Astrocyte (in vitro differentiated cells and primary cell): ENCODE data around the gene EPB41L4B. TPM values are rescaled to one million over a fixed set of nuclear protein-coding genes. Genes with fewer than 3 reads are reported as not detected.
A peak's percentile ranks its signal among the peaks of the same experiment; 100 is the strongest.

ENCODE experiments used
- DNase-seq: peaks from one replicate; pipeline ENCODE4 v3.0.0-alpha.2; 2010; ENCODE audit warnings: low read depth
- FAIRE-seq: peaks from 2 replicates; lab custom pipeline; 2011; peaks lifted over from hg19 to GRCh38; lab: Jason Lieb, UNC
- H2AFZ ChIP-seq: 2 replicates; pipeline ENCODE4 v1.6.0; 2012; ENCODE audit warnings: low read depth, low read length, inconsistent platforms
- H3K27ac ChIP-seq: 2 replicates; pipeline ENCODE4 v1.5.1; 2011; ENCODE audit warnings: low read depth, low read length, inconsistent platforms
- H3K27me3 ChIP-seq: 2 replicates; pipeline ENCODE4 v1.6.0; 2011; ENCODE audit warnings: low read length, inconsistent platforms; ENCODE audit not compliant: insufficient read depth
- H3K36me3 ChIP-seq: 2 replicates; pipeline ENCODE4 v1.5.1; 2011; ENCODE audit warnings: low read length, inconsistent platforms; ENCODE audit not compliant: insufficient read depth
- H3K4me1 ChIP-seq: 2 replicates; pipeline ENCODE4 v1.5.1; 2011; ENCODE audit warnings: low read length, inconsistent platforms; ENCODE audit not compliant: insufficient read depth
- H3K4me2 ChIP-seq: 2 replicates; pipeline ENCODE4 v1.6.0; 2012; ENCODE audit warnings: low read length, inconsistent platforms
- H3K4me3 ChIP-seq: 2 replicates; pipeline ENCODE4 v1.5.1; 2011; ENCODE audit warnings: low read depth, mild to moderate bottlenecking, low read length, inconsistent platforms; ENCODE audit not compliant: insufficient read depth
- H3K79me2 ChIP-seq: 2 replicates; pipeline ENCODE4 v1.6.0; 2012; ENCODE audit warnings: mild to moderate bottlenecking, low read length, inconsistent platforms; ENCODE audit not compliant: insufficient read depth
- H3K9ac ChIP-seq: 2 replicates; pipeline ENCODE4 v1.6.0; 2012; ENCODE audit warnings: mild to moderate bottlenecking, low read length, inconsistent platforms
- H3K9me3 ChIP-seq: 2 replicates; pipeline ENCODE4 v1.5.1; 2012; ENCODE audit warnings: low read depth, mild to moderate bottlenecking, low read length, inconsistent platforms; ENCODE audit not compliant: insufficient read depth
- H4K20me1 ChIP-seq: 2 replicates; pipeline ENCODE4 v1.6.0; 2012; ENCODE audit warnings: low read length, inconsistent platforms; ENCODE audit not compliant: insufficient read depth
- H3K27ac Mint-ChIP-seq: one replicate; pipeline ENCODE4 v1.8.0; 2021; ENCODE audit warnings: mild to moderate bottlenecking, mixed read lengths; ENCODE audit not compliant: unreplicated experiment
- H3K27me3 Mint-ChIP-seq: one replicate; pipeline ENCODE4 v1.8.0; 2021; ENCODE audit warnings: low read depth, mixed read lengths; ENCODE audit not compliant: unreplicated experiment
- H3K36me3 Mint-ChIP-seq: one replicate; pipeline ENCODE4 v1.8.0; 2021; ENCODE audit warnings: low read depth, mixed read lengths; ENCODE audit not compliant: unreplicated experiment
- H3K4me1 Mint-ChIP-seq: one replicate; pipeline ENCODE4 v1.8.0; 2021; ENCODE audit warnings: low read depth, mixed read lengths; ENCODE audit not compliant: unreplicated experiment
- H3K4me3 Mint-ChIP-seq: one replicate; pipeline ENCODE4 v1.8.0; 2021; ENCODE audit warnings: mild to moderate bottlenecking, moderate library complexity, mixed read lengths; ENCODE audit not compliant: unreplicated experiment
- H3K9me3 Mint-ChIP-seq: one replicate; pipeline ENCODE4 v1.8.0; 2021; ENCODE audit warnings: mild to moderate bottlenecking, mixed read lengths; ENCODE audit not compliant: unreplicated experiment
- EZH2 ChIP-seq: IDR thresholded peaks from 2 replicates; pipeline ENCODE4 v1.6.1; 2012; ENCODE audit warnings: mild to moderate bottlenecking, low read length, inconsistent platforms; ENCODE audit not compliant: insufficient read depth
- total RNA-seq: library from RNA; stranded (reverse); gene quantifications from 2 replicates; pipeline ENCODE4 v1.2.1, GENCODE V29; 2021
- TF ChIP-seq, protein P1 (sequence below): IDR thresholded peaks from 2 replicates; pipeline ENCODE4 v1.5.1; 2011; ENCODE audit warnings: low read depth, mild to moderate bottlenecking, inconsistent platforms, low read length, moderate library complexity; ENCODE audit not compliant: insufficient read depth

The EPB41L4B gene
- total RNA-seq, 1 donor from 2014 or later: 2.0 TPM

DNA sequence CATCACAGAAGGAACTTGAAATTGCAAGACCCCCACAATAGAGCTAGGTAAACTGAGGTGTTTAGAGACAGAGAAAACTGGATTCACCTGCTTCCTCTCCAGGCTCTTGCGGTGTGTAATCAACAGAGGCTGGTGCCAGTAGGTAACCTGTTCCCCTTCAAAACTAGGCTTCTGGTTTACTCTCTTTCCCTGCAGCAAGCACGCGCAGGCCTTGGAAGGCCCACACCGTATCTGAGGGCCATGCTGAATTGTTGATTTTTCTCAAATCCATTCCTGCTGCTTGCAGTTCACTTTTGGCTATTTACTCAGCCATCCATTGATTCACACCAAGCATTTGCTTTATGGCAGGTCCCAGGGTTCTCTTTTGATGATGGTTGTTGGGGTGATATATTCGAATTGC is 153.1 kb downstream of the EPB41L4B start:
- H3K4me2 ChIP-seq: no peak overlapping the region
- H3K36me3 ChIP-seq: no peaks in the 10 kb centered on the region
- no peaks in the 10 kb centered on the region for H3K9me3 ChIP-seq
- peaks cover 28% of the 10 kb centered on the region for H3K27me3 ChIP-seq
- FAIRE-seq (no peak), DNase-seq (no peak)
- Mint-ChIP-seq H3K9me3 (peaks cover 13% of the 10 kb centered on the region), H3K4me1 (no peaks in the 10 kb centered on the region), H3K36me3 (no peaks in the 10 kb centered on the region), H3K4me3 (no peak overlapping the region), H3K27me3 (peaks cover 48% of the 10 kb centered on the region), H3K27ac (no peak overlapping the region)
- no peak overlapping the region for H3K4me3 ChIP-seq
- no peaks in the 10 kb centered on the region for H4K20me1 ChIP-seq
- H3K9ac ChIP-seq: no peak overlapping the region
- H3K27ac ChIP-seq: no peak overlapping the region
- TF ChIP-seq, protein P1, sequence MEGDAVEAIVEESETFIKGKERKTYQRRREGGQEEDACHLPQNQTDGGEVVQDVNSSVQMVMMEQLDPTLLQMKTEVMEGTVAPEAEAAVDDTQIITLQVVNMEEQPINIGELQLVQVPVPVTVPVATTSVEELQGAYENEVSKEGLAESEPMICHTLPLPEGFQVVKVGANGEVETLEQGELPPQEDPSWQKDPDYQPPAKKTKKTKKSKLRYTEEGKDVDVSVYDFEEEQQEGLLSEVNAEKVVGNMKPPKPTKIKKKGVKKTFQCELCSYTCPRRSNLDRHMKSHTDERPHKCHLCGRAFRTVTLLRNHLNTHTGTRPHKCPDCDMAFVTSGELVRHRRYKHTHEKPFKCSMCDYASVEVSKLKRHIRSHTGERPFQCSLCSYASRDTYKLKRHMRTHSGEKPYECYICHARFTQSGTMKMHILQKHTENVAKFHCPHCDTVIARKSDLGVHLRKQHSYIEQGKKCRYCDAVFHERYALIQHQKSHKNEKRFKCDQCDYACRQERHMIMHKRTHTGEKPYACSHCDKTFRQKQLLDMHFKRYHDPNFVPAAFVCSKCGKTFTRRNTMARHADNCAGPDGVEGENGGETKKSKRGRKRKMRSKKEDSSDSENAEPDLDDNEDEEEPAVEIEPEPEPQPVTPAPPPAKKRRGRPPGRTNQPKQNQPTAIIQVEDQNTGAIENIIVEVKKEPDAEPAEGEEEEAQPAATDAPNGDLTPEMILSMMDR: no peak
- no peak for TF ChIP-seq EZH2
- H3K79me2 ChIP-seq: no peaks in the 10 kb centered on the region
- peak overlapping the region; percentile 76 for H2AFZ ChIP-seq
- peaks cover 8% of the 10 kb centered on the region for H3K4me1 ChIP-seq

- Histone ChIP-seq H3K4me3 (peak within 1 kb of the TSS; percentile 29), H3K9ac (no peak within 1 kb of the TSS), H3K79me2 (no peaks in the 10 kb centered on the region), H3K4me1 (peaks cover 5% of the 10 kb centered on the region), H2AFZ (peak within 1 kb of the TSS; percentile 76), H3K27ac (no peak within 1 kb of the TSS), H3K36me3 (no peaks in the 10 kb centered on the region), H3K27me3 (peaks cover 31% of the 10 kb centered on the region), H4K20me1 (no peaks in the 10 kb centered on the region), H3K9me3 (no peaks in the 10 kb centered on the region), H3K4me2 (peak within 1 kb of the TSS; percentile 82)
- Mint-ChIP-seq H3K36me3 (no peaks in the 10 kb centered on the region), H3K9me3 (peaks cover 13% of the 10 kb centered on the region), H3K4me3 (peak within 1 kb of the TSS; percentile 76), H3K27ac (no peak within 1 kb of the TSS), H3K27me3 (peaks cover 52% of the 10 kb centered on the region), H3K4me1 (no peaks in the 10 kb centered on the region)
- FAIRE-seq (no peak), DNase-seq (no peak)
- TF ChIP-seq EZH2: peak; percentile 56
- TF ChIP-seq, protein P1: no peak
These were observed 153.9 kb downstream of the EPB41L4B start, which contains the start of gene FRRS1L for GRCh38 chr9:109166771-109167601. TSS of gene FRRS1L (minus strand) at chr9:109167249. CDS start at chr9:109167138, 111 bp downstream.
